ENCODE data around the gene SSPN.

Gene SSPN

GRCh38 chr12:26286186-26286585, 90.8 kb downstream of the SSPN start:
- TF ChIP-seq, protein P1, sequence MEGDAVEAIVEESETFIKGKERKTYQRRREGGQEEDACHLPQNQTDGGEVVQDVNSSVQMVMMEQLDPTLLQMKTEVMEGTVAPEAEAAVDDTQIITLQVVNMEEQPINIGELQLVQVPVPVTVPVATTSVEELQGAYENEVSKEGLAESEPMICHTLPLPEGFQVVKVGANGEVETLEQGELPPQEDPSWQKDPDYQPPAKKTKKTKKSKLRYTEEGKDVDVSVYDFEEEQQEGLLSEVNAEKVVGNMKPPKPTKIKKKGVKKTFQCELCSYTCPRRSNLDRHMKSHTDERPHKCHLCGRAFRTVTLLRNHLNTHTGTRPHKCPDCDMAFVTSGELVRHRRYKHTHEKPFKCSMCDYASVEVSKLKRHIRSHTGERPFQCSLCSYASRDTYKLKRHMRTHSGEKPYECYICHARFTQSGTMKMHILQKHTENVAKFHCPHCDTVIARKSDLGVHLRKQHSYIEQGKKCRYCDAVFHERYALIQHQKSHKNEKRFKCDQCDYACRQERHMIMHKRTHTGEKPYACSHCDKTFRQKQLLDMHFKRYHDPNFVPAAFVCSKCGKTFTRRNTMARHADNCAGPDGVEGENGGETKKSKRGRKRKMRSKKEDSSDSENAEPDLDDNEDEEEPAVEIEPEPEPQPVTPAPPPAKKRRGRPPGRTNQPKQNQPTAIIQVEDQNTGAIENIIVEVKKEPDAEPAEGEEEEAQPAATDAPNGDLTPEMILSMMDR (conservative IDR thresholded peaks at IDR 0.05) = no peak
- no peak overlapping the region for H3K27ac ChIP-seq

DNA sequence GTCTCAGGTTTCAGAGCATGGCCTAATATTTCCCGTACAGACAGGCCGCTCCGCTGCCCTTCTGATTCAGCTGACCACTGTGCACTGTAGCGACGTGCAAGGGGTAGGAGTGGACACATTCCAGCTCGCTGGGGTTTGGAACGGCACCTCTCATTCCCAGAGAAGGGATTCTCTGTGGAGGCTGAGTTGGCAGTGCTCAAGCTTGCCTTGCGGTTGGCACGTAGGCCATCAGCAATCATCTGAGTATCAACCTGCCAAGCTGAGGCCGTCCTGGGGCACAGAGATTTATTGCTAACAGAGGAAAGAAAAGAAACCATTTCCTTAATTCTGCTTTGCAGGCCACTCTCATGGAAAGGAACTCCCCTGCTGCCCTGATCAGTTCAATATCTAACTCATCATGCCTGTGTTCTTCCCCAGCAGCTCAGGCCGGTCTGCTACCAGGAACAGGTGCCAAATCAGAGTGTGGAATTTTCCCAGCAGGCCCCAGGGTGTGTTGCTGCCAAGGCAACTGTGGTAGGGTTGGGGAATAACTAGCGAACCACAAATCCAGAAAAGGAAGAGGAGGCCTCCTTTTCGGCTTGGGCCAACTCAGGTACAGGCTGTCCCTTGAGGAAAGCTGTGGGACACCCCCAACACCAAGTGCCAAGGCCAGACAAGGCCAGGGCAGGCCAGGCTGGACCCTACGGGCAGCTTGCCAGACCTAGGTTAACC, 92.5 kb downstream of the SSPN start:
- TF ChIP-seq, protein P1 (conservative IDR thresholded peaks at IDR 0.05) = no peak
- H3K27ac ChIP-seq = no peak overlapping the region

DNA sequence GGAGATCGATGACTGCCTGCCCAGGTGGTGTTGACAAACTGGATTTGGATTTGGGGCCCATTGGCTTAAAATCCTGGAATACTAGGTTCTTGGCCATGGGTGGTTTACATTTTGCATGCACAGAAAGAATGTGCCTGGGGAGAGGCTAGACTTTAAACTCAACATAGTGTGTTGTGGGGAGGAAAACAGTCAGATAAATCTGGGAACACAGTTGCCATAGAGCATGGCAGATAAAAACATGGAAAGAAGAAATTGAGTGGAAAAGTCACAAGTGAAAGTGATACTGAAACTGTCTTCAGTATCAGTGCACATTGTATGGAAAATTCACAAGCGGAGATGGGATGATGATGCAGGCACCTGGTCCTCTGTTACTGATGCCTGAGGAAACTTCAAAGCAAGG, 95.2 kb downstream of the SSPN start:
- no peak overlapping the region for H3K27ac ChIP-seq
- TF ChIP-seq, protein P1 (conservative IDR thresholded peaks at IDR 0.05) = no peak

DNA sequence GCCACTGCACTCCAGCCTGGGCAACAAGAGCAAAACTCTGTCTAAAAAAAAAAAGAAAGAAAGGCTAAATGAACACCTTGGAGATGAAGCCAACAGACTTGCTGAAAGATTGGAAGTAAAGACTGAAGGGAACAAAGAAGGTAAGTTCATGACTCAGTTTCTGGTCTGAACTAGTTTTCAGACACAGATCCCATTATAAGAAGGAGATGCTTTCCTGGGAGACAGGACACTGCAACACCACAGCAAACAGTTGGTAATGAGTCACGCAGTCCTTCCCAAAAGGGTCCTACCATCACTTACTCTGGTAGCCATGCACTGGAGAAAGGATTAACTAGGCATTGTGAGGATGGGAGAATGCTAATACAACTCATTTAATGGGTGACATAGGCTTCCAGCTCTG, 97.2 kb downstream of the SSPN start:
- H3K27ac ChIP-seq = no peak overlapping the region
- TF ChIP-seq, protein P1 (conservative IDR thresholded peaks at IDR 0.05) = no peak

DNA sequence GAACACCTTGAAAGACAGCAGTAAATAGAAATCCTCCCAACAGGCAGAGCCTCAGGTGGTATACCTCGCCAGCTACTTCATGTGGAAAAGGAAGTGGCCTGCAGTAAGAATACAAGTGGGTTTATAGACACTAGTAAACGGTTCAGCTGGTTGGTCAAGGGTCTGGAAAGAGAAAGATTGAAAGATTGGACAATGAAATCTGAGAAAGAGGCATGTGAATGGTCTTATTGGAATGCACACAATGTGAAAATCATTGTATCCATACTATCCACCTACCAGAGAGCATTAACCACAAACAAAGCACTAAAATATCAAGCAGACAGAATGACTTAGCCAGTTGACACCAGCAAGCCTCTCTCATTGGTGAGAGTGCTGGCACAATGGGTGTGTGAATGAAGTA, 98.2 kb downstream of the SSPN start:
- no peak overlapping the region for H3K27ac ChIP-seq
- TF ChIP-seq, protein P1 (conservative IDR thresholded peaks at IDR 0.05) = no peak

- TF ChIP-seq, protein P1 (conservative IDR thresholded peaks at IDR 0.05) = no peak
- no peak overlapping the region for H3K27ac ChIP-seq
Measured at GRCh38 chr12:26295001-26295400, 99.6 kb downstream of the SSPN start.

DNA sequence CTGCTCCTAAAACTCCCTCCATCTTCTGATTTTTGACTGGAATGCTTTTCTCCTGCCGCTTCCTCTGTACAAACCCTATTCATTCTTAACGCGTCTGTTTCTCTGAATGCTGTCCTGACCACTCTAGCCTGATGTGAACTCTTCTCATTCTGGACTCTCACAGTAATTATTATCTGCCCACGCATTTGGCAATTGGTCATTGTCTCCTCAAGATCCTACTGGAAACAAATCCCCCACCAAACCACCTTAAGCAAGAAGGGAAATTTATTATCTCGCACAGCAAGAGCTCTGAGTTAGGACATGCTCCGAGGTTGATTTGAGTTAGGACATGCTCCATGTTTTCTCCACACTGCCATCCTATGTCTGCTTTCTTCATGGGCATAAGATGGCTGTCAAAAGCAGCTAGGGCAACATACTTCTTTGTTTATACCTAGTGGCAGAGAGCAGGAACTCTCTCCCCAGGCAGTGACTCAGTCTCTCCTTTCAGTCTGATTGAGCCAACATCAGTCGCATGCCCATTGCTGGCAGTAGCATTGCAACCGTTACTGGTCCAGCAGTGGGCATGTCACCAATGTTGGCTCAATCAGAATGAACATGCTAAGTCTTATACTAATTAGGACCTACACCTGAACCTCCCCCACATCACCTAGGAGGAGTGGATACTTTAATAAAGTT, 102.2 kb downstream of the SSPN start:
- no peak overlapping the region for H3K27ac ChIP-seq
- TF ChIP-seq, protein P1 (conservative IDR thresholded peaks at IDR 0.05) = no peak
